Measurements from ENCODE around the gene HDAC8.
"Not testable (repeated sequence)": the region's sequence is repeated elsewhere in the genome, so short reads cannot be mapped to it uniquely, and the experiment has no call there.

Gene HDAC8

GRCh38 chrX:72572248-72573157, at the start of gene HDAC8:
Gene HDAC8 (minus strand): TSS chrX:72572843. CDS start chrX:72572761, 82 bp downstream.
- DNase-seq (ENCODE audit: low read depth in 2 of 2), result peak in 1 of 2 donors; percentile 23

GRCh38 chrX:72621625-72622485, 49.2 kb upstream of the HDAC8 start:
- DNase-seq (ENCODE audit: low read depth in 2 of 2), result no peak

GRCh38 chrX:72621163-72621562, 48.5 kb upstream of the HDAC8 start:
- no peak for DNase-seq (ENCODE audit: low read depth in 2 of 2)

GRCh38 chrX:72620550-72621145, 48.0 kb upstream of the HDAC8 start:
- peak; percentile 32 to 45 for DNase-seq (ENCODE audit: low read depth in 2 of 2)

GRCh38 chrX:72609313-72609712, 36.7 kb upstream of the HDAC8 start:
- DNase-seq (ENCODE audit: low read depth in 2 of 2), result no peak

GRCh38 chrX:72604705-72605104, 32.1 kb upstream of the HDAC8 start:
- DNase-seq (ENCODE audit: low read depth in 2 of 2), result no peak

- DNase-seq (ENCODE audit: low read depth in 2 of 2), result no peak
Measured at GRCh38 chrX:72604112-72604511, 31.5 kb upstream of the HDAC8 start.

GRCh38 chrX:72591038-72591437, 18.4 kb upstream of the HDAC8 start:
- DNase-seq (ENCODE audit: low read depth in 2 of 2), result not testable (repeated sequence)

GRCh38 chrX:72584163-72584562, 11.5 kb upstream of the HDAC8 start:
- DNase-seq (ENCODE audit: low read depth in 2 of 2), result no peak

- no peak for DNase-seq (ENCODE audit: low read depth in 2 of 2)
Measured at GRCh38 chrX:72576141-72576894, 3.7 kb upstream of the HDAC8 start.

- DNase-seq (ENCODE audit: low read depth in 2 of 2), result no peak
Measured at GRCh38 chrX:72573158-72573511, 492 bp upstream of the HDAC8 start.

- DNase-seq (ENCODE audit: low read depth in 2 of 2), result peak in 1 of 2 donors; percentile 7
Measured at GRCh38 chrX:72569786-72570185, 2.9 kb downstream of the HDAC8 start.

- no peak for DNase-seq (ENCODE audit: low read depth in 2 of 2)
Measured at GRCh38 chrX:72568406-72569092, 4.1 kb downstream of the HDAC8 start.

GRCh38 chrX:72566448-72566847, 6.2 kb downstream of the HDAC8 start:
- no peak for DNase-seq (ENCODE audit: low read depth in 2 of 2)

GRCh38 chrX:72559655-72560054, 13.0 kb downstream of the HDAC8 start:
- not testable (repeated sequence) for DNase-seq (ENCODE audit: low read depth in 2 of 2)

GRCh38 chrX:72554448-72555140, 18.0 kb downstream of the HDAC8 start:
- DNase-seq (ENCODE audit: low read depth in 2 of 2), result no peak

- not testable (repeated sequence) for DNase-seq (ENCODE audit: low read depth in 2 of 2)
Measured at GRCh38 chrX:72552443-72552842, 20.2 kb downstream of the HDAC8 start.

- DNase-seq (ENCODE audit: low read depth in 2 of 2), result no peak
Measured at GRCh38 chrX:72545990-72546389, 26.7 kb downstream of the HDAC8 start.

GRCh38 chrX:72540318-72540717, 32.3 kb downstream of the HDAC8 start:
- DNase-seq (ENCODE audit: low read depth in 2 of 2), result no peak

GRCh38 chrX:72539822-72540221, 32.8 kb downstream of the HDAC8 start:
- no peak for DNase-seq (ENCODE audit: low read depth in 2 of 2)
